22Rv1 (cell line): ENCODE results near the gene BOD1.

Experiments used
- H3K27ac ChIP-seq: fragments of 450-650 bp; 2 replicates; pipeline ENCODE4 v1.5.1; 2017
- ZFX ChIP-seq: fragments of 450-650 bp; IDR thresholded peaks from 2 replicates; pipeline ENCODE4 v1.6.1; 2017; ENCODE audit warnings: antibody characterized with exemption, borderline replicate concordance
- TF ChIP-seq, protein P1 (sequence below): fragments of 450-650 bp; IDR thresholded peaks from 2 replicates; pipeline ENCODE4 v1.5.1; 2017; ENCODE audit warnings: mild to moderate bottlenecking

BOD1 gene

DNA sequence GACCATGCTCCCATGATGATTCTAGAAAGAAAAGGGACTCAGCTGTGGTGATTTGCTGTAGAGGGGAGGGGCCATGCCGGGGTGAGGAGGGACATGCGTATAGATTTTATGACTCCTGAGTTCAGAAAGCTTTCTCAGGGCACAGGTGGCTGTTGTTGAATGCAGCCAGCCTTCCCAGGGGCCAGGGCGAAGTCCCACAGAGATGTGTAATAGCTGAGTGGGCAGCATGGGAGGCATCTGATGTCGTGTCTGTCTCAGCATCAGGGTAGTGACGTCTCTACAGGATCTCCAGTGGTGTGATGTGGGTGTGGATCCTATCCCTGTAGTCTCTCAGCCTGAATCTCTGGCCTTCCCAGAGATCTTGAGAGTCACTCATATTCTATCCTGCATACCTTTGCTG is 7.8 kb upstream of the BOD1 start:
- no peak for TF ChIP-seq ZFX
- TF ChIP-seq, protein P1, sequence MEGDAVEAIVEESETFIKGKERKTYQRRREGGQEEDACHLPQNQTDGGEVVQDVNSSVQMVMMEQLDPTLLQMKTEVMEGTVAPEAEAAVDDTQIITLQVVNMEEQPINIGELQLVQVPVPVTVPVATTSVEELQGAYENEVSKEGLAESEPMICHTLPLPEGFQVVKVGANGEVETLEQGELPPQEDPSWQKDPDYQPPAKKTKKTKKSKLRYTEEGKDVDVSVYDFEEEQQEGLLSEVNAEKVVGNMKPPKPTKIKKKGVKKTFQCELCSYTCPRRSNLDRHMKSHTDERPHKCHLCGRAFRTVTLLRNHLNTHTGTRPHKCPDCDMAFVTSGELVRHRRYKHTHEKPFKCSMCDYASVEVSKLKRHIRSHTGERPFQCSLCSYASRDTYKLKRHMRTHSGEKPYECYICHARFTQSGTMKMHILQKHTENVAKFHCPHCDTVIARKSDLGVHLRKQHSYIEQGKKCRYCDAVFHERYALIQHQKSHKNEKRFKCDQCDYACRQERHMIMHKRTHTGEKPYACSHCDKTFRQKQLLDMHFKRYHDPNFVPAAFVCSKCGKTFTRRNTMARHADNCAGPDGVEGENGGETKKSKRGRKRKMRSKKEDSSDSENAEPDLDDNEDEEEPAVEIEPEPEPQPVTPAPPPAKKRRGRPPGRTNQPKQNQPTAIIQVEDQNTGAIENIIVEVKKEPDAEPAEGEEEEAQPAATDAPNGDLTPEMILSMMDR = no peak
- no peak overlapping the region for H3K27ac ChIP-seq

DNA sequence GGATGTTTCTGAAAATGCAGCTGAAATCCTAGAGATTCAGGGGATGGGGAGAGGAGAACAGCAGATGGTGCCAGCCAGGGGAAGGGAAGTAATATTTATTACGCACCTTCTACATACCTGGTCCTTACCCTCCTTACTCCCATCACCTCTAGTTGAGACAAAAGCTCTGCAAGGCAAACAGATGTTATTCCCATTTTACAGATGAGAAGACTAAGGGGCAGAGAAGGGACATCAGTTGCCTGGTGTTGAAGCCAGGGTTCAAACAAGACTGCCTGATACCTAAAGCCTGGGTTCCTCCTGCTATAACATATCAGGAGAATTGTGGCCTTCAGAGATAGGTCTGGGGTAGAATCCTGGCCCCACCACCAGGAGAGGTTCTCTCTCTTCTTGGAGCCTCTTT is 7.3 kb upstream of the BOD1 start:
- TF ChIP-seq, protein P1 = no peak
- no peak for TF ChIP-seq ZFX
- no peak overlapping the region for H3K27ac ChIP-seq

DNA sequence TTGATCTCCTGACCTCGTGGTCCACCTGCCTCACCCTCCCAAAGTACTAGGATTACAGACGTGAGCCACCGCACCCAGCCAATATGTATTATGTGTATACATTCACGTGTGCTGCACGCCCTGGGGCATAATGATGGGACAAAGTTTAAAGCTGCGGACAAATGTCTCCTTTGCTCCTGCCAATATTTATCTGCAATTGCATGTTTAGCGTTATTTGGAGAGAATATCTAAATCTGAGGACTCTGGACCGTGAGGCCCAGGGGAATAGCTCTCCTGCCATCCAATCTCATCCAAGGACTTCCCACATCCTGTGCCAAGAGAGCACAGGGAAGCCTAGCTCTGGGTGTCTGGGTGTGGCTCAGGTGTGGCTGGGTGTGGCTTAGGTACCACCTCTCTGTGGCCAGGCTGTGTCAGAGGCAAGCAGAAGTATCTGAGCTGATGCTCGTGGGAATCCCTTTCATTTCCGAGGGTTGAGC is 6.9 kb upstream of the BOD1 start:
- no peak for TF ChIP-seq ZFX
- TF ChIP-seq, protein P1 = no peak
- no peak overlapping the region for H3K27ac ChIP-seq

DNA sequence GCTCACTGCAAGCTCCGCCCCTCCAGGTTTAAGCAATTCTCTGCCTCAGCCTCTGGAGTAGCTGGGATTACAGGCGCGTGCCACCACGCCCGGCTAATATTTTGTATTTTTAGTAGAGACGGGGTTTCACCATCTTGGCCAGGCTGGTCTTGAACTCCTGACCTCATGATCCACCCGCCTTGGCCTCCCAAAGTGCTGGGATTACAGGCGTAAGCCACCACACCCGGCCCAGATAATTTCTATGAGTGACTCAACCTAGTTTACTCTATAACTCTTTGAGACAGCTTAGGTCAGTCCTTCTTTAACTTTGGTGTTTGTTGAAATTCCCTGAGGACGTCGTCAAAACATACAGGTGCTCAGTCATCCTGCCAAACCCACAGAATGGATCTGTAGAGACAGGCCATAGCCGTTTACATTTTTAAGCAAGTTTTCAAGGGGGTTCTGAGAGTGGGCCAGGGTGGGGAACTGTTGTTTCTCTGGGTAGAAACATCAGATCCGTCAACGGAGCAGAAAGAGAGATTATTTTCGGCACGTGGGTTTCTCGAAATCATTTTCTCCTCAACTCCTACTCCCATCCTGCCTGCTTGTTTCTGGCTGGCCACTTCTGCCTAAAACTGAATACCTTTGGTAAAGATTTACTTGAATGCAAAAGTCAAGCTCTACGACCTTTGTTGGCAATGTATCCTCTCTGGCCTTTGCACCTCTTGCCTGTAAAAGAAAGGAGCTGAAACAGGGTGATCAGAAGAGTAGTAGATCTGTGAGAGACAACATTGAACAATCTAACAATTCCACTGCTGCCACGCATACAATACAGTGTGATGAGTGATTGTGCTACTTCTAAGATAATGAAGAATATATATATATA is 6.0 kb upstream of the BOD1 start:
- TF ChIP-seq ZFX = no peak
- TF ChIP-seq, protein P1 = no peak
- no peak overlapping the region for H3K27ac ChIP-seq

DNA sequence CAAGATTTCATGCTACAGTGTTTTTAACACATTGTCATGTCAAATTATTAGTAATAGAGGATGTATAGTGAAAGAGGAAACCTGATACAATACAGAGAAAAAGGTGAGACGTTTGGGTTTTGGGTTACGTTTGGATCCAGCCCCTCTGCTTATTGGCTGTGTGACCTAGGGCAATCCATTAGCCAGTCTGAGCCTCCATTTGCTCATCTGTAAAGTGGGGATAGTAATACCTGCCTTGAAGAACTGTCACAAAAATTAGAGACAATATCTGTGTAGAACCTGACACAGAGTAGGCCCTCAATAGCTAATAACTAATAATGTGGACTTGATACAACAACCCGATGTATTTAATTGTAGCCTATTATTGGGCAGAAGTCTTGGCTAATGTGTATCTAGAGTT is 4.3 kb upstream of the BOD1 start:
- no peak overlapping the region for H3K27ac ChIP-seq
- no peak for TF ChIP-seq ZFX
- TF ChIP-seq, protein P1 = no peak

DNA sequence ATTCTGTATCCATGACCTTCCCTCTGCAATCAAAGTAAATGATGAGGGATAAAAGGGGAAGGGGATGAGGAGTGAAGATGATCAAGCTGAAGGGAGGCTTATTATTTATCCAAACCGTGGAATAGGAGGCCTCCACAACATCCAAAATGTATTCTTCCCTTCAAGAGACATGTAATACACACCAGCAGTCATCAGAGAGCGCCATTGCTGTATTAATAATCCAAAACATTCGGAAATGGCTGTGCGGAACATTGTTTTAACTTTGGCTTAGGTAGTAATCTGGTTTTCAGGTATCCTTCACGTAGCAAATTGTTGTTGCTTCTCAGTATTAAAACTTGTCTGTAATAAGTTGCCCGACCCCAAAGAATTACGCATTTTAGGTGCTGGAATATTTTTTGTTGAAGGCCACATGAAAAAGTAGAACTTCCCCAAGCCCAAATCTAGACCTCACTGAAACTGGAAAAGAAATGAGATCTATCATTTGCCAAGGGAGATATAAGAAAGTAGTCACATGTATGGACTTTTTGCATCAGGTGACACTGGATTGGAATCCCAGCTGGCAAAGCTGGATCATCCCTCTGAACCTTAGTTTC is 2.6 kb upstream of the BOD1 start:
- TF ChIP-seq ZFX = no peak
- TF ChIP-seq, protein P1 = peak; percentile 60
- H3K27ac ChIP-seq = no peak overlapping the region
